ENCODE measurements around the gene SLC38A8. TPM values are rescaled to one million over a fixed set of nuclear protein-coding genes. Genes with fewer than 3 reads are reported as not detected.

Gene SLC38A8
- total RNA-seq, 2 experiments from 2014 or later, result not detected

GRCh38 chr16:83994087-83994486, 48.5 kb downstream of the SLC38A8 start:
- Mint-ChIP-seq H3K27me3 (peaks cover 23% of the 10 kb centered on the region), H3K36me3 (ENCODE audit: low read depth) (no peaks in the 10 kb centered on the region), H3K27ac (no peak overlapping the region), H3K4me3 (no peak overlapping the region), H3K4me1 (no peaks in the 10 kb centered on the region), H3K9me3 (no peaks in the 10 kb centered on the region)
- POLR2A ChIA-PET, result no interaction called here
- no peak for DNase-seq
- CTCF ChIA-PET, result no interaction called here

GRCh38 chr16:83992624-83993023, 50.0 kb downstream of the SLC38A8 start:
- no peak for DNase-seq
- no peak overlapping the region for H3K4me3 Mint-ChIP-seq
- no peak overlapping the region for H3K27ac Mint-ChIP-seq
- H3K4me1 Mint-ChIP-seq, result no peaks in the 10 kb centered on the region
- ChIA-PET CTCF (no interaction called here), POLR2A (no interaction called here)
- H3K36me3 Mint-ChIP-seq (ENCODE audit: low read depth), result no peaks in the 10 kb centered on the region
- H3K9me3 Mint-ChIP-seq, result no peaks in the 10 kb centered on the region
- H3K27me3 Mint-ChIP-seq, result peaks cover 24% of the 10 kb centered on the region

- ChIA-PET CTCF (no interaction called here), POLR2A (no interaction called here)
- H3K4me3 Mint-ChIP-seq, result no peak overlapping the region
- H3K27ac Mint-ChIP-seq, result no peak overlapping the region
- no peaks in the 10 kb centered on the region for H3K36me3 Mint-ChIP-seq (ENCODE audit: low read depth)
- peaks cover 20% of the 10 kb centered on the region for H3K27me3 Mint-ChIP-seq
- no peaks in the 10 kb centered on the region for H3K4me1 Mint-ChIP-seq
- H3K9me3 Mint-ChIP-seq, result no peaks in the 10 kb centered on the region
- no peak for DNase-seq
Observed at GRCh38 chr16:83990492-83990891, 52.1 kb downstream of the SLC38A8 start.

GRCh38 chr16:83989300-83989699, 53.3 kb downstream of the SLC38A8 start:
- ChIA-PET POLR2A (no interaction called here), CTCF (interaction anchor here (1.0 kb wide), 1 partner anchor 198 kb away, joined by 3 read pairs; the partner anchor contains the start of gene TAF1C)
- Mint-ChIP-seq H3K36me3 (ENCODE audit: low read depth) (no peaks in the 10 kb centered on the region), H3K27me3 (peaks cover 13% of the 10 kb centered on the region), H3K27ac (no peak overlapping the region), H3K4me1 (no peaks in the 10 kb centered on the region), H3K4me3 (no peak overlapping the region), H3K9me3 (no peaks in the 10 kb centered on the region)
- no peak for DNase-seq

- Mint-ChIP-seq H3K9me3 (peaks cover 6% of the 10 kb centered on the region), H3K36me3 (ENCODE audit: low read depth) (no peaks in the 10 kb centered on the region), H3K4me1 (no peaks in the 10 kb centered on the region), H3K27ac (no peak overlapping the region), H3K27me3 (peaks cover 3% of the 10 kb centered on the region), H3K4me3 (no peak overlapping the region)
- no peak for DNase-seq
- ChIA-PET POLR2A (no interaction called here), CTCF (interaction anchor here (0.7 kb wide), 1 partner anchor 104 kb away, joined by 3 read pairs; no protein-coding TSS in a partner anchor)
Observed at GRCh38 chr16:83983491-83983890, 59.1 kb downstream of the SLC38A8 start.

- Mint-ChIP-seq H3K4me1 (no peaks in the 10 kb centered on the region), H3K36me3 (ENCODE audit: low read depth) (no peaks in the 10 kb centered on the region), H3K4me3 (no peak overlapping the region), H3K9me3 (peaks cover 9% of the 10 kb centered on the region), H3K27me3 (peaks cover 3% of the 10 kb centered on the region), H3K27ac (no peak overlapping the region)
- ChIA-PET POLR2A (no interaction called here), CTCF (no interaction called here)
- no peak for DNase-seq
Observed at GRCh38 chr16:83981799-83982198, 60.8 kb downstream of the SLC38A8 start.

GRCh38 chr16:83980794-83981193, 61.8 kb downstream of the SLC38A8 start:
- H3K27me3 Mint-ChIP-seq, result peaks cover 3% of the 10 kb centered on the region
- no peaks in the 10 kb centered on the region for H3K4me1 Mint-ChIP-seq
- no peaks in the 10 kb centered on the region for H3K36me3 Mint-ChIP-seq (ENCODE audit: low read depth)
- no peak for DNase-seq
- H3K27ac Mint-ChIP-seq, result no peak overlapping the region
- peaks cover 9% of the 10 kb centered on the region for H3K9me3 Mint-ChIP-seq
- ChIA-PET POLR2A (no interaction called here), CTCF (no interaction called here)
- H3K4me3 Mint-ChIP-seq, result no peak overlapping the region

- Mint-ChIP-seq H3K4me3 (no peak overlapping the region), H3K36me3 (ENCODE audit: low read depth) (no peaks in the 10 kb centered on the region), H3K27me3 (peaks cover 3% of the 10 kb centered on the region), H3K4me1 (no peaks in the 10 kb centered on the region), H3K27ac (no peak overlapping the region), H3K9me3 (peaks cover 9% of the 10 kb centered on the region)
- DNase-seq, result no peak
- POLR2A ChIA-PET, result no interaction called here
- CTCF ChIA-PET, result interaction anchor here (1.1 kb wide), 1 partner anchor 22 kb away, joined by 5 read pairs; no protein-coding TSS in a partner anchor
Observed at GRCh38 chr16:83979441-83979840, 63.2 kb downstream of the SLC38A8 start.

- no peak for DNase-seq
- POLR2A ChIA-PET, result no interaction called here
- no peak overlapping the region for H3K4me3 Mint-ChIP-seq
- peaks cover 3% of the 10 kb centered on the region for H3K27me3 Mint-ChIP-seq
- CTCF ChIA-PET, result interaction anchor here (0.7 kb wide), 1 partner anchor 21 kb away, joined by 3 read pairs; no protein-coding TSS in a partner anchor
- H3K9me3 Mint-ChIP-seq, result peaks cover 9% of the 10 kb centered on the region
- no peak overlapping the region for H3K27ac Mint-ChIP-seq
- H3K4me1 Mint-ChIP-seq, result no peaks in the 10 kb centered on the region
- no peaks in the 10 kb centered on the region for H3K36me3 Mint-ChIP-seq (ENCODE audit: low read depth)
Observed at GRCh38 chr16:83978401-83978904, 64.1 kb downstream of the SLC38A8 start.

- no peak for DNase-seq
- Mint-ChIP-seq H3K4me3 (no peak overlapping the region), H3K9me3 (peaks cover 9% of the 10 kb centered on the region), H3K4me1 (no peaks in the 10 kb centered on the region), H3K36me3 (ENCODE audit: low read depth) (no peaks in the 10 kb centered on the region), H3K27ac (no peak overlapping the region), H3K27me3 (peaks cover 2% of the 10 kb centered on the region)
- POLR2A ChIA-PET, result no interaction called here
- CTCF ChIA-PET, result no interaction called here
Observed at GRCh38 chr16:83977056-83977815, 65.4 kb downstream of the SLC38A8 start.

- ChIA-PET POLR2A (no interaction called here), CTCF (no interaction called here)
- no peaks in the 10 kb centered on the region for H3K36me3 Mint-ChIP-seq (ENCODE audit: low read depth)
- no peak overlapping the region for H3K4me3 Mint-ChIP-seq
- H3K27me3 Mint-ChIP-seq, result peaks cover 2% of the 10 kb centered on the region
- no peak overlapping the region for H3K27ac Mint-ChIP-seq
- DNase-seq, result no peak
- peaks cover 9% of the 10 kb centered on the region for H3K9me3 Mint-ChIP-seq
- no peaks in the 10 kb centered on the region for H3K4me1 Mint-ChIP-seq
Observed at GRCh38 chr16:83975590-83976260, 66.9 kb downstream of the SLC38A8 start.

- ChIA-PET CTCF (no interaction called here), POLR2A (no interaction called here)
- DNase-seq, result no peak
- no peaks in the 10 kb centered on the region for H3K4me1 Mint-ChIP-seq
- H3K36me3 Mint-ChIP-seq (ENCODE audit: low read depth), result no peaks in the 10 kb centered on the region
- H3K27me3 Mint-ChIP-seq, result peaks cover 8% of the 10 kb centered on the region
- H3K4me3 Mint-ChIP-seq, result no peak overlapping the region
- H3K27ac Mint-ChIP-seq, result no peak overlapping the region
- peaks cover 9% of the 10 kb centered on the region for H3K9me3 Mint-ChIP-seq
Observed at GRCh38 chr16:83974475-83974874, 68.1 kb downstream of the SLC38A8 start.

GRCh38 chr16:83973581-83974385, 68.8 kb downstream of the SLC38A8 start:
- ChIA-PET POLR2A (no interaction called here), CTCF (no interaction called here)
- DNase-seq, result no peak
- H3K27me3 Mint-ChIP-seq, result peaks cover 10% of the 10 kb centered on the region
- no peaks in the 10 kb centered on the region for H3K36me3 Mint-ChIP-seq (ENCODE audit: low read depth)
- H3K4me3 Mint-ChIP-seq, result no peak overlapping the region
- no peak overlapping the region for H3K27ac Mint-ChIP-seq
- peaks cover 6% of the 10 kb centered on the region for H3K9me3 Mint-ChIP-seq
- no peaks in the 10 kb centered on the region for H3K4me1 Mint-ChIP-seq

Data from activated CD4-positive, alpha-beta memory T cell treated with anti-CD3 and anti-CD28 coated beads, Interleukin-2, amount 10 ng/mL, durations not matched to agents 7 days and 5 days (primary cell).